Activated CD4-positive, alpha-beta T cell treated with anti-CD3 and anti-CD28 coated beads for 48 hours (primary cell): ENCODE results near the gene SLITRK3.
"Not testable (repeated sequence)": the region's sequence is repeated elsewhere in the genome, so short reads cannot be mapped to it uniquely, and the experiment has no call there.

Experiments
- DNase-seq: peaks from one replicate; pipeline ENCODE4 v3.0.0-alpha.2; 2020

SLITRK3 gene

GRCh38 chr3:165192610-165193192, 3.5 kb downstream of the SLITRK3 start:
- no peak for DNase-seq

- DNase-seq: no peak
Measured at GRCh38 chr3:165191491-165191890, 4.7 kb downstream of the SLITRK3 start.

- no peak for DNase-seq
Measured at GRCh38 chr3:165188452-165188851, 7.7 kb downstream of the SLITRK3 start.

GRCh38 chr3:165185707-165186327, 10.4 kb downstream of the SLITRK3 start:
- DNase-seq: peak; percentile 46

- no peak for DNase-seq
Measured at GRCh38 chr3:165181556-165181955, 14.6 kb downstream of the SLITRK3 start.

GRCh38 chr3:165170236-165170635, 25.9 kb downstream of the SLITRK3 start:
- DNase-seq: no peak

GRCh38 chr3:165169368-165169767, 26.8 kb downstream of the SLITRK3 start:
- DNase-seq: no peak

- no peak for DNase-seq
Measured at GRCh38 chr3:165162883-165163282, 33.3 kb downstream of the SLITRK3 start.

- no peak for DNase-seq
Measured at GRCh38 chr3:165159760-165160421, 36.3 kb downstream of the SLITRK3 start.

- no peak for DNase-seq
Measured at GRCh38 chr3:165158011-165158410, 38.2 kb downstream of the SLITRK3 start.

GRCh38 chr3:165156757-165157420, 39.3 kb downstream of the SLITRK3 start:
- DNase-seq: no peak

GRCh38 chr3:165148876-165149441, 47.2 kb downstream of the SLITRK3 start:
- DNase-seq: no peak

GRCh38 chr3:165144271-165144670, 51.9 kb downstream of the SLITRK3 start:
- no peak for DNase-seq

GRCh38 chr3:165139918-165140317, 56.3 kb downstream of the SLITRK3 start:
- not testable (repeated sequence) for DNase-seq
